TTC549 (cell line): ENCODE measurements around the gene SPEM3.

Source experiments
- FAIRE-seq: peaks from 2 replicates; lab custom pipeline; 2012; peaks lifted over from hg19 to GRCh38; lab: Jason Lieb, UNC

SPEM3 gene

DNA sequence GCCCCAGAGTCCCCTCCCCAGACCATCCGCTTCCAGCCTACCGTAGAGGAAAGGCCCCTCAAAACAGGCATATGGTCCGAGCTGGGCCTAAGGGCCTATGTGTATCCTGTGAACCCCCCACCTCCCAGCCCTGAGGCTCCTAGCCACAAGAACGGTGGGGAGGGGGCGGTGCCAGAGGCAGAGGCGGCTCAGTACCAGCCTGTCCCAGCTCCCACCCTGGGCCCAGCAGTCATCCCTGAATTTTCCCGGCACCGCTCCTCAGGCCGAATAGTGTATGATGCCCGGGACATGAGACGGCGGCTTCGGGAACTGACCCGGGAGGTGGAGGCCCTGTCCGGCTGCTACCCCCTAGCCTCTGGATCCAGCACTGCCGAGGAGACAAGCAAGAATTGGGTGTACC lies 7.5 kb upstream of the SPEM3 start:
- FAIRE-seq, result no peak

- FAIRE-seq, result no peak
These were observed 5.0 kb upstream of the SPEM3 start for GRCh38 chr17:7423679-7424078.

DNA sequence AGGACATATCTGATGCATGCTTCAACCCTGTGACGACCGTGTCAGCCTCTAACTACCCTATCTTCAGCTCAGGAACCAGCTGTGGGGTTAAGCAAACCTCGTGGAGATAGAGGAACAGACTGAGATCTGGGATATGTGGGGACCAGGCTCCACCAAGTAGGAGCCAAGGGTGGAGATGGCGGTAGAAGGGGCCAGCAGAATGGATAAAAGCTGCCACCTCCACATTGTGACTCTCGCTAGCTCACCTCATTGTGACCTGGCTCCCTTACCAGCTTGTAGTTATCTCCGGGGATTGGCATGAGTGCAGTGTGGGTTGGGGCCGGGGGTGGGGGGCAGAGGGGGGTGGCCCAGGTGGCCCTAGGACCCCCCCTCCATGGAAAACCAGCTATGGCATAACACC lies 3.3 kb upstream of the SPEM3 start, which contains the start of gene SPEM2:
Gene SPEM2 (plus strand): TSS at position 301 of the 400 bp plus-strand sequence. CDS start 73 bp downstream, at position 374.
- no peak for FAIRE-seq

DNA sequence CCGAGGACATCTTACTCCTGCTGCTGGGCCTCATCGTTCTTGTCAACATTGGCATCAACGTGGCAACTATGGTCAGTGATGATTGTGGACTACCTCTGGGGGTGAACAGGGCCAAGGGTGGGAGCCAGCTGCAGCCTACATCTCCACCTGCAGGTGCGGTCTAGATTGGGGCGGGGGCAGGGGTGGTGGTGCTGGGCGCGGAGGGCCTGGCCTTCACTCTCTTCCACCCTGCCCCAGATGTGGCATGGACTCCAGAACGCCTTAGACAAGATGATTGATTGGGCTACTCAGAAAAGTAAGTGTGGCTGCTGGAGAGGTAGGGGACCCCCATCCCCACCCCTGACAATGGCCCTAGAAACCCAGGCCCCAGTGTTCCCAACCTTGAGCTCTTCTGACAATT lies 2.9 kb upstream of the SPEM3 start:
- FAIRE-seq, result no peak

DNA sequence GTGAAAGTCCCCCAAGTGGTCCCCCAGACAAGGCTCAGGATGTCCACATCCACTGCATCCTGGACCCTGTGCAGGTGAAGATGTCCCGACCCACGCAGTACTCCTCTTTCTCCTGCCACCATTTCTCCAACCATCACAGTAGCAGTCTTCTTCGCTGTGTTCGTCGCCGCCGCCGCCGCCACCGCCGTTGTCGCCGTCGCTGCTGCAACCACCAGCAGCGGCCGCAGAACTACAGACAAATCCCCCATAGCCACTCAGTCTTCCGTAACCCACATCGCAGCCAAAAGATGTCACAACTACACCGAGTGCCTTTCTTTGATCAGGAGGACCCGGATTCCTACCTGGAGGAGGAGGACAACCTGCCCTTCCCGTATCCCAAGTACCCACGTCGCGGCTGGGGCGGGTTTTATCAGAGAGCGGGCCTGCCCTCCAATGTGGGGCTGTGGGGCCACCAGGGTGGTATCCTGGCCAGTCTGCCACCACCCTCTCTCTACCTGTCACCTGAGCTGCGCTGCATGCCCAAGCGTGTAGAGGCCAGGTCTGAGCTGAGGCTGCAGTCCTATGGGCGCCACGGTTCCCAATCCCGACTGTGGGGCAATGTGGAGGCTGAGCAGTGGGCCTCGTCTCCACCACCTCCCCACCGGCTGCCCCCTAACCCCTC lies 2.3 kb upstream of the SPEM3 start:
- no peak for FAIRE-seq

DNA sequence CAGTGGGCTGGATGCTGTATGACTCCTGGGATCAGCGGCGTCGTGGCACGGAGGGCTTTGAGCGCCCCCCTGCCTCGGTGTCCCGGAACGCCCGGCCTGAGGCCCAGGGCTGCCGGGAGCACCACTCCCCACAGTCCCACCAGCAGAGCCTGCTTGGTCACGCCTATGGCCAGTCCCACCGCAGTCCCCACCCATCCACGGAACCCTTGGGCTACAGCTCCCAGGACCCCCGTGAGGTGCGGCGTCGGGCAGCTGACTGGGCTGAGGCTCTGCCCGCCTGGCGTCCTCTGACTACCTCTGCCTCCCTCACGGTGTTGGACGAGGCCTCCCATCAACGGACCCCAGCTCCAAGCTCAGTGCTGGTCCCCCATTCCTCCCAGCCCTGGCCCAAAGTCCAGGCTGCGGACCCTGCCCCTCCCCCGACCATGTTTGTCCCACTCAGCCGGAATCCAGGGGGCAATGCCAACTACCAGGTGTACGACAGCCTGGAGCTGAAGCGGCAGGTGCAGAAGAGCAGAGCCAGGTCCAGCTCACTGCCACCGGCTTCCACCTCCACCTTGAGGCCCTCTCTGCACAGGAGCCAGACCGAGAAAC lies 1.7 kb upstream of the SPEM3 start:
- FAIRE-seq, result no peak

DNA sequence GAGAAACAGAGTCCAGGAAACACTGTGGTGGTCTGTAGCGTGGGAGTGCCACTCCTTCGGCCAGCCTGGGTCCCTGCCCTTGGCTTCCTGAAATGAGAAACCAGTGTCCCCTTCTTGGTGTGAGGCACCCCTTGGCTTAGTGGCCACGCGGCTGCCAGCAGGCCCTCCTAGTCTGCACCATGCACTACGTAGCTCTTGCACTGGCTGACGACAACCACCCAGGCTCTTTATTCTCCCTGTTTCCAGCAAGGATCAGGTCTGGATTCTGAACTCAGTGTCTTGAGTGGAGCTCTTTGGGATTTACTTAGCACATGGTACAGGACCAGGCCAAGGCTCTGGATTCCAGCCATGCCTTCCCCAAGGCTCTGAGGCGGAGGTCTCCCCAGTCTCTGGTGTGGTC lies 1.1 kb upstream of the SPEM3 start:
- FAIRE-seq, result no peak

DNA sequence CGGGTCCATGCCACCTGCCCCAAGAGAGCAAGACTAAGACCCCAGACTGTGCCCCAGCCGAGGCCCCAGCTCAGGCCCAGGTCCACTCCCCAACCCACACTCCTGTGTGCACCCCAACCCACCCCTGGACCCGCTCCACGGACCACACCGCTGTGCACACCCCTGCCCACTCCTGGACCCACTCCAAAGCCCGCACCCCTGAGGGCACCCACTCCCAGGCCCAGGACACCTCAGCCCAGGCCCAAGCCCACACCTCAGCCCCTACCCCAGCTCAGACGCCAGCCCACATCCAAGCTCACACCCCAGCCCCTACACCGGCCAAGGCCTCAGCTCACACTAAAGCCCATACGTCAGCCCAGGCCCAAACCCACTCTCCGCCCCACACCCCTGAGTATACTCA lies 1.1 kb downstream of the SPEM3 start:
- FAIRE-seq, result no peak

DNA sequence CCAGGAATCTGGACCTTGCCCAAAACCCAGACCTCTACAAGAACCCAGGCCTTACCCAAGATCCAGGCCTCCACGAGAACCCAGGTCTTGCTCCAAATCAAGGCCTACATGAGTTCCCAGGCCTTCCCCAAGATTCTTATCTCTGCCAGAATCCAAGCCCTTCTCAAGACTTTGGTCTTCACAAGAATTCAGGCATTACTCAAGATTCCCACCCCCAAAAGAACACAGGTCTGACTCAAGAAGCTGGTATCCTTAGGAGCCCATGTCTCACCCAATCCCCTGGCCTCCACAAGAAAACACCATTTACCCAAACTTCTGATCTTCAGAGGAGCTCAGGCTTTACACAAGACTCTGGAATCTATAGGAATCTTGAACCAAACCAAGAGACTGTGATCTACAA lies 2.6 kb downstream of the SPEM3 start:
- FAIRE-seq, result no peak

DNA sequence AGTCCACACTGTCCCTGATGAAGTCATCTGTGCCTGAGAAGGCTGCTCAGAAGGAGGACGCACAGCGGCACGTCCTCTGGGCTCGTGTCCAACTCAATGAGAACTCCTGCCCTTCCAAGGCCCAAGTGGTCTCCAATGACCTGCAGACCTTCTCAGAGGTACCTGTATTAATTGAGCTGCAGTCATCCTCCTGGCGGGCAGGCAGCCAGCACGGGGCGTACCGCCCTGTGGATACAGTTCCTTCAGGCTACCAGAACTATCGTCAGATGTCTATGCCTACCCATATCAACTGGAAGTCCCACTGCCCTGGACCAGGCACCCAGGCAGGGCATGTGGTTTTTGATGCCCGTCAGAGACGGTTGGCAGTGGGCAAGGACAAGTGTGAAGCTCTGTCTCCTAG lies 3.6 kb downstream of the SPEM3 start:
- FAIRE-seq, result no peak

DNA sequence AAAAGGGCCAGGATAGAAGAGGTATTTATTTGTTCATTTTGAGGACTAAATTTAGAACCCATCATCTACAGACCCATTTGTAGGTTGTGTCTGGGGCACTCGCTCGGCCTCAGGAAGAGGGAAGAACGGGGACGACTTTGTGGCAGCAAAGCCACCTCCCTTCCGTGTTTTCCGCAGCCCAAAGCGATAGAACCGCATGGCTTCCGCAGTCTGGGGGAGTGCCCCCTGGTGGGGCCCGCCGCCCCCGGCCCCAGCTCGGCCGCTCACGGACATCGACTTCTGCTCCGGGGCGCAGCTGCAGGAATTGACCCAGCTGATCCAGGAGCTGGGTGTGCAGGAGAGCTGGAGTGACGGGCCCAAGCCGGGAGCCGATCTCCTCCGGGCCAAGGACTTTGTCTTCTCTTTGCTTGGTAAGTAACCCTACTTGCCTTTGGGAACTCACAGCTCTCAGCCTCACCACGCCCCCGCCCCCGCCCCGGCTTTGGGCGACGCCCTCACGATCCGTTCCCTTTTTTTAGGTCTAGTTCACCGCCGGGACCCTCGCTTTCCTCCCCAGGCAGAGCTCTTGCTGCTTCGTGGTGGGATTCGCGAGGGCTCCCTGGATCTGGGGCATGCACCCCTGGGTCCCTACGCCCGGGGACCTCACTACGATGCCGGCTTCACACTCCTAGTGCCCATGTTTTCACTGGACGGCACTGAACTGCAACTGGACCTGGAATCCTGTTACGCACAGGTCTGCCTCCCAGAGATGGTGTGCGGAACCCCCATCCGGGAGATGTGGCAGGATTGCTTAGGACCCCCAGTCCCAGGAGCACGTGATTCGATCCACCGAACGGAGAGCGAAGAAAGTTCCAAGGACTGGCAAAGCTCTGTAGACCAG lies 7.3 kb downstream of the SPEM3 start:
- FAIRE-seq, result no peak

- no peak for FAIRE-seq
These were observed 8.1 kb downstream of the SPEM3 start for GRCh38 chr17:7436556-7437368.

GRCh38 chr17:7437369-7437863 lies 8.8 kb downstream of the SPEM3 start:
- no peak for FAIRE-seq

GRCh38 chr17:7437950-7438614 lies 9.4 kb downstream of the SPEM3 start:
- no peak for FAIRE-seq

DNA sequence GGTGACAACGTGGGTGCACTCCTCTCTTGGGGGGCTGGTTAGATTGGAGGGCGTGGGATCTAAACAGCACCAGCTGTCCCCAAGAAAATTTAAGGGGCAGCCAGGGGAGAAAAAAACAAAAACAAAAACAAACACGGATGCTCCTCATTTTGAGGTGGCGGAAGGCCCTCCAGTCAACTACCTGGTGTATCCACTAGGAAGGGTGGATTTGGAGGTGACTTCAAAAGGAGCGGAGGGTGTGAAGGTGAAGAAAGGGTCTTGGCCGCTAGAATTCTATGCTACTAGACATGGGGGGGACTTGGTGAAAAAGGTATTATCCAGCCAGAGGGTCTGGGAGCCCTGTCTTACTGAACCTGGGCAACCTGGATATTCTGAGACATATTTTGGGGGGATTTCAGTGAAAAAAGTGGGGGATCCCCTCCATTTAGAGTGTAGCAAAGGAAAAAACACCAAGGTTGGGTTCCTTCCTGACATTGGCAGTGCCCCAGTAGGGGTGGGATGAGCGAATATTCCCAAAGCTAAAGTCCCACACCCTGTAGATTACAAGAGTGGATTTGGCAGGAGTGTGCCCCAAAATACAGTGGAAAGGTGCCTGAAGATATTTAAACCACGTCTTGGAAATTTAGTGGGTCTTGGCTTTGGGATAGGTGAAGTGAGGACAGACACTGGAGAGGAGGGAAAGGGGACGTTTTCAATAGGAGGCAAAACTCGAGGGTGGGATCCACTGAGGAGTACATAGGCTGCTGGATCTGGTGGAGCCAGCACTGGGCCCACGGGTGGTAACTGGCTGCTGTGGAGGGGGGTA lies 10.2 kb downstream of the SPEM3 start:
- no peak for FAIRE-seq

GRCh38 chr17:7439462-7440112 lies 10.9 kb downstream of the SPEM3 start, which contains the start of gene FGF11:
Gene FGF11 (plus strand): TSS chr17:7439512. CDS start chr17:7439621, 109 bp downstream.
- no peak for FAIRE-seq

- FAIRE-seq, result no peak
These were observed 11.6 kb downstream of the SPEM3 start for GRCh38 chr17:7440113-7440833.

GRCh38 chr17:7440834-7441195 lies 12.2 kb downstream of the SPEM3 start:
- no peak for FAIRE-seq

- FAIRE-seq, result no peak
These were observed 12.6 kb downstream of the SPEM3 start for GRCh38 chr17:7441266-7441665.

DNA sequence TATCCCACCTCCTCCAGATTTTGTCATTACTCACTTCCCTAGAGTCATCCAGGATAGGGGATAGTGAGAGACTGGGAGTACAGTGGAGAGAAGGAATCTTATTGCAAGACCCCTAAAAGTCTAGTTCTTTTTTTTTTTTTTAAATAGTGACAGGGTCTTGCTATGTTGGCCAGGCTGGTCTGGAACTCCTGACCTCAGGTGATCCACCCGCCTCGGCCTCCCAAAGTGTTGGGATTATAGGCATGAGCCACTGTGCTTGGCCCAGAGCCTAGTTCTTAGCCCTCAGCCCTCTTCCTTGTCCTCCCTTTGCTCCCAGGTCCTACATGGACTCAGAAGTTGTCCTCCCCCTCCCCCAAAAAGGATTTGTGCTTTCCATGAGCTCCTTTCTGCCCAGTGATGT lies 13.5 kb downstream of the SPEM3 start:
- FAIRE-seq, result no peak
